Activated naive CD8-positive, alpha-beta T cell treated with anti-CD3 and anti-CD28 coated beads for 36 hours (primary cell): ENCODE results near the gene TMEM229B. TPM values are rescaled to one million over a fixed set of nuclear protein-coding genes. Genes with fewer than 3 reads are reported as not detected.

Experiments used
- total RNA-seq, 2 experiments: library from RNA; stranded (reverse); gene quantifications; one replicate each; pipeline ENCODE4 v1.2.3, GENCODE V29; 2021

Gene TMEM229B
- total RNA-seq, 2 experiments from 2014 or later = 3.1 to 3.5 TPM

Other genes starting within 250 kb of the TMEM229B start
- 1 to 10 TPM; 6.2 to 6.4 TPM for gene PALS1, start 247.3 kb downstream of the TMEM229B start, total RNA-seq
- gene ATP6V1D, start 128.9 kb downstream of the TMEM229B start, total RNA-seq = 10 to 100 TPM; 26.8 to 28.3 TPM
- gene EIF2S1, start 128.4 kb downstream of the TMEM229B start, total RNA-seq = 100 to 1,000 TPM; 299 to 302 TPM
- gene PLEK2, start 76.6 kb downstream of the TMEM229B start, total RNA-seq = 1 to 10 TPM; 4.1 to 4.2 TPM
- 1 to 10 TPM; 2.4 to 3.3 TPM for gene PLEKHH1, start 44.6 kb upstream of the TMEM229B start, total RNA-seq
- gene PIGH, start 111.5 kb upstream of the TMEM229B start, total RNA-seq = 10 to 100 TPM; 17.5 to 18.2 TPM
- 10 to 100 TPM in 1 of 2 experiments, 1 to 10 TPM in 1; 8.7 to 10.2 TPM for gene ARG2, start 131.2 kb upstream of the TMEM229B start, total RNA-seq
- gene VTI1B, start 185.9 kb upstream of the TMEM229B start, total RNA-seq = 10 to 100 TPM; 70.7 to 72.5 TPM
- 10 to 100 TPM; 72.5 to 74.0 TPM for gene RDH11, start 207.0 kb upstream of the TMEM229B start, total RNA-seq
- gene RDH12, start 213.2 kb upstream of the TMEM229B start, total RNA-seq = not detected